Measurements from ENCODE around the gene PNPLA7. TPM values are rescaled to one million over a fixed set of nuclear protein-coding genes. Genes with fewer than 3 reads are reported as not detected.

PNPLA7 gene
- total and polyA plus RNA-seq, 4 donors, result 0.75 to 6.5 (median 2.1) TPM

DNA sequence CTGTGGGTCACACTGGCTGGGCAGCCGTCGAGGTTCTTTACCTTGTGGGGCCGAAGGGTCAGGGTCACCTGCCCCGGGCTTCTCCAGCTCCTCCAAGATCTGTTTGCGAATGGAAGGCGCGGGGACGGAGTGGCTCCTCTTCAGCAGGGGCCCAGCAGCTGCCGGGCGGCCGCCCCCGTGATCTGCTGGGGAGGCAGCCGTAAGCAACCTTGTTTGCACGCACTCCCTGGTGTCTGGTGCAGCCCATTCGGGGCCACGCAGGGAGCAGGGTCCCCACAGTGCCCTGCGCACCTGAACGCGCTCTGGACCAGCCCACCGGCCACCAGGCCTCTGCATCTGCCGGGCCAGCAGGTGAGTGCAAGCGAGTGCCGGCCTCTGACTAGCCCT lies 34.9 kb downstream of the PNPLA7 start:
- no peaks in the 10 kb centered on the region for H3K4me1 ChIP-seq (ENCODE audit: control insufficient read depth in 4 of 4, insufficient read depth in 4 of 4, low read length in 3 of 4)
- DNase-seq (ENCODE audit: low spot score), result no peak
- no peaks in the 10 kb centered on the region for H3K9me3 ChIP-seq (ENCODE audit: control insufficient read depth in 4 of 4, low read length in 3 of 4)
- 93% methylated on average over 23 of the region's 23 CpGs for WGBS
- H3K4me3 ChIP-seq (ENCODE audit: low read depth in 1 of 3, low read length in 3 of 3), result no peak overlapping the region
- H3K27me3 ChIP-seq (ENCODE audit: control insufficient read depth in 4 of 4, insufficient read depth in 4 of 4, low read length in 3 of 4), result no peaks in the 10 kb centered on the region
- no peak overlapping the region for H3K27ac ChIP-seq (ENCODE audit: low read depth in 1 of 2, low read length in 2 of 2)
- H3K36me3 ChIP-seq (ENCODE audit: control insufficient read depth in 4 of 4, insufficient read depth in 3 of 4, low read depth in 1 of 4, low read length in 3 of 4), result peaks cover 0 to 5% (median under 1%) of the 10 kb centered on the region in 4 donors
- no peak for TF ChIP-seq YY1 (IDR thresholded peaks at IDR 0.05)
- TF ChIP-seq, protein P1, sequence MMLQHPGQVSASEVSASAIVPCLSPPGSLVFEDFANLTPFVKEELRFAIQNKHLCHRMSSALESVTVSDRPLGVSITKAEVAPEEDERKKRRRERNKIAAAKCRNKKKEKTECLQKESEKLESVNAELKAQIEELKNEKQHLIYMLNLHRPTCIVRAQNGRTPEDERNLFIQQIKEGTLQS (IDR thresholded peaks at IDR 0.05), result no peak
- no peak for TF ChIP-seq EGR1 (IDR thresholded peaks at IDR 0.05; ENCODE audit: low read depth in 2 of 2)
- no peak for TF ChIP-seq JUND (IDR thresholded peaks at IDR 0.05)
- no peak for TF ChIP-seq TAF1 (conservative IDR thresholded peaks at IDR 0.05)
- no peak for TF ChIP-seq SP1 (IDR thresholded peaks at IDR 0.05)
- TF ChIP-seq, protein P2, sequence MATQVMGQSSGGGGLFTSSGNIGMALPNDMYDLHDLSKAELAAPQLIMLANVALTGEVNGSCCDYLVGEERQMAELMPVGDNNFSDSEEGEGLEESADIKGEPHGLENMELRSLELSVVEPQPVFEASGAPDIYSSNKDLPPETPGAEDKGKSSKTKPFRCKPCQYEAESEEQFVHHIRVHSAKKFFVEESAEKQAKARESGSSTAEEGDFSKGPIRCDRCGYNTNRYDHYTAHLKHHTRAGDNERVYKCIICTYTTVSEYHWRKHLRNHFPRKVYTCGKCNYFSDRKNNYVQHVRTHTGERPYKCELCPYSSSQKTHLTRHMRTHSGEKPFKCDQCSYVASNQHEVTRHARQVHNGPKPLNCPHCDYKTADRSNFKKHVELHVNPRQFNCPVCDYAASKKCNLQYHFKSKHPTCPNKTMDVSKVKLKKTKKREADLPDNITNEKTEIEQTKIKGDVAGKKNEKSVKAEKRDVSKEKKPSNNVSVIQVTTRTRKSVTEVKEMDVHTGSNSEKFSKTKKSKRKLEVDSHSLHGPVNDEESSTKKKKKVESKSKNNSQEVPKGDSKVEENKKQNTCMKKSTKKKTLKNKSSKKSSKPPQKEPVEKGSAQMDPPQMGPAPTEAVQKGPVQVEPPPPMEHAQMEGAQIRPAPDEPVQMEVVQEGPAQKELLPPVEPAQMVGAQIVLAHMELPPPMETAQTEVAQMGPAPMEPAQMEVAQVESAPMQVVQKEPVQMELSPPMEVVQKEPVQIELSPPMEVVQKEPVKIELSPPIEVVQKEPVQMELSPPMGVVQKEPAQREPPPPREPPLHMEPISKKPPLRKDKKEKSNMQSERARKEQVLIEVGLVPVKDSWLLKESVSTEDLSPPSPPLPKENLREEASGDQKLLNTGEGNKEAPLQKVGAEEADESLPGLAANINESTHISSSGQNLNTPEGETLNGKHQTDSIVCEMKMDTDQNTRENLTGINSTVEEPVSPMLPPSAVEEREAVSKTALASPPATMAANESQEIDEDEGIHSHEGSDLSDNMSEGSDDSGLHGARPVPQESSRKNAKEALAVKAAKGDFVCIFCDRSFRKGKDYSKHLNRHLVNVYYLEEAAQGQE (IDR thresholded peaks at IDR 0.05), result no peak
- TF ChIP-seq CTCF (IDR thresholded peaks at IDR 0.05; ENCODE audit: low read depth, low read length, missing input control), result no peak
- TF ChIP-seq NR2F2 (IDR thresholded peaks at IDR 0.05), result no peak
- TF ChIP-seq FOXA2 (IDR thresholded peaks at IDR 0.05), result no peak
- TF ChIP-seq RXRA (IDR thresholded peaks at IDR 0.05), result no peak
- TF ChIP-seq ZBTB33 (IDR thresholded peaks at IDR 0.05), result no peak
- TF ChIP-seq HNF4G (IDR thresholded peaks at IDR 0.05), result no peak
- no peak for TF ChIP-seq GABPA (IDR thresholded peaks at IDR 0.05 in 1 of 2, conservative IDR thresholded peaks at IDR 0.05 in 1 of 2)
- no peak for TF ChIP-seq FOXA1 (IDR thresholded peaks at IDR 0.05)
- H3K9ac ChIP-seq (ENCODE audit: low read depth in 1 of 2, low read length in 2 of 2), result no peak overlapping the region

GRCh38 chr9:137514691-137515337 lies 35.4 kb downstream of the PNPLA7 start:
- peaks cover 0 to 5% (median under 1%) of the 10 kb centered on the region in 4 donors for H3K36me3 ChIP-seq (ENCODE audit: control insufficient read depth in 4 of 4, insufficient read depth in 3 of 4, low read depth in 1 of 4, low read length in 3 of 4)
- no peak overlapping the region for H3K27ac ChIP-seq (ENCODE audit: low read depth in 1 of 2, low read length in 2 of 2)
- H3K9me3 ChIP-seq (ENCODE audit: control insufficient read depth in 4 of 4, low read length in 3 of 4), result no peaks in the 10 kb centered on the region
- DNase-seq (ENCODE audit: low spot score), result no peak
- H3K27me3 ChIP-seq (ENCODE audit: control insufficient read depth in 4 of 4, insufficient read depth in 4 of 4, low read length in 3 of 4), result no peaks in the 10 kb centered on the region
- H3K4me1 ChIP-seq (ENCODE audit: control insufficient read depth in 4 of 4, insufficient read depth in 4 of 4, low read length in 3 of 4), result no peaks in the 10 kb centered on the region
- WGBS, result 94% methylated on average over 30 of the region's 30 CpGs
- H3K4me3 ChIP-seq (ENCODE audit: low read depth in 1 of 3, low read length in 3 of 3), result no peak overlapping the region
- H3K9ac ChIP-seq (ENCODE audit: low read depth in 1 of 2, low read length in 2 of 2), result no peak overlapping the region
- TF ChIP-seq NR2F2 (IDR thresholded peaks at IDR 0.05) (no peak), JUND (IDR thresholded peaks at IDR 0.05) (no peak), EGR1 (IDR thresholded peaks at IDR 0.05; ENCODE audit: low read depth in 2 of 2) (no peak), TAF1 (conservative IDR thresholded peaks at IDR 0.05) (no peak), SP1 (IDR thresholded peaks at IDR 0.05) (no peak), FOXA1 (IDR thresholded peaks at IDR 0.05) (no peak), HNF4A (conservative IDR thresholded peaks at IDR 0.05) (no peak), YY1 (IDR thresholded peaks at IDR 0.05) (no peak), RXRA (IDR thresholded peaks at IDR 0.05) (no peak), HNF4G (IDR thresholded peaks at IDR 0.05) (no peak)
- TF ChIP-seq, protein P3, sequence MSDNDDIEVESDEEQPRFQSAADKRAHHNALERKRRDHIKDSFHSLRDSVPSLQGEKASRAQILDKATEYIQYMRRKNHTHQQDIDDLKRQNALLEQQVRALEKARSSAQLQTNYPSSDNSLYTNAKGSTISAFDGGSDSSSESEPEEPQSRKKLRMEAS (IDR thresholded peaks at IDR 0.05), result no peak
- TF ChIP-seq, protein P1 (IDR thresholded peaks at IDR 0.05), result no peak
- TF ChIP-seq, protein P2 (IDR thresholded peaks at IDR 0.05), result no peak
